Colonic mucosa (tissue), 4 donors: Measurements from ENCODE around the gene FMN1. TPM values are rescaled to one million over a fixed set of nuclear protein-coding genes. Genes with fewer than 3 reads are reported as not detected.

Experiments
- DNase-seq: peaks from one replicate; pipeline ENCODE4 v3.0.0-alpha.2; 2020
- H3K27ac ChIP-seq: fragments of 200-600 bp; one replicate; pipeline ENCODE4 v1.8.0; 2021
- H3K27me3 ChIP-seq: fragments of 200-600 bp; one replicate; pipeline ENCODE4 v1.8.0; 2021
- H3K36me3 ChIP-seq: fragments of 200-600 bp; one replicate; pipeline ENCODE4 v1.8.0; 2021
- H3K4me1 ChIP-seq: fragments of 200-600 bp; one replicate; pipeline ENCODE4 v1.8.0; 2021; ENCODE audit warnings: mild to moderate bottlenecking
- H3K4me3 ChIP-seq: fragments of 200-600 bp; one replicate; pipeline ENCODE4 v1.8.0; 2021
- H3K9ac ChIP-seq, 2 donors: one replicate each; pipeline ENCODE4 v1.7.0; 2013; ENCODE audit warnings: control low read depth in 2 of 2, low read depth in 2 of 2, low read length in 2 of 2
- H3K9me3 ChIP-seq: fragments of 200-600 bp; one replicate; pipeline ENCODE4 v1.8.0; 2021
- CTCF ChIP-seq: fragments of 200-600 bp; IDR thresholded peaks from one replicate; pipeline ENCODE4 v1.8.0; 2022; ENCODE audit warnings: antibody characterized with exemption, mild to moderate bottlenecking
- intact Hi-C: fragments of 100-400 bp; cut with DNase I; formaldehyde crosslinking; loops from one replicate; pipeline ENCODE4 v1.14.1; 2022
- total RNA-seq, 2 donors: library from RNA; stranded (reverse); fragmentation: NEBNext Ultra II Directional in 1 of 2; extraction: Animal tissue kit (Norgen Biotek cat#: 25700) in 1 of 2; gene quantifications; one replicate each; pipeline ENCODE4 v1.2.1, GENCODE V29; 2021
- donor health status: healthy.
- donor health status: DM: no; HTN: no; CAD: no.
- donor health status: DM: no; HTN: no; CAD: no.

FMN1 gene
- total RNA-seq, 2 donors from 2014 or later: 23.5 to 32.0 TPM

DNA sequence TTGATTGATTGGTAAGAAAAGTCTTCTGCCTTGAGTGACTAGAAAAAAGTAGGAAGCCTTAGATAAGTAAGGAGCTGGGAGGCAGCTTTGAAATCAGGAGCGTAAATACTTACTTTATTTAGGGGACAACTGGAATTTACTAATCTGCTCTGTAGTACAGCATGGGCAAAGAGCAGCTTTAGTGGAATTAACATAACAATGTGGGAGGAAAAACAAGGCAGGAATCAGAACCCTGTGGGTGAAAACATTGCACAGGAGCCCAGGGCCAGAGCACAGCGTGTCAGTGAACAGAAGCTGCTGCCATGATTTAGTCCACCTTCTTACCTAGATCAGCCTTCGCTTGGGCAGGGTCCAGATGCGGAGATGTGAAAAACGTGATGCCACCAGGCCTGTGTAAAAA, 14.6 kb downstream of the FMN1 start:
- Histone ChIP-seq H3K36me3 (no peaks in the 10 kb centered on the region), H3K4me1 (no peaks in the 10 kb centered on the region), H3K9ac (no peak overlapping the region), H3K27ac (no peak overlapping the region), H3K4me3 (no peak overlapping the region), H3K27me3 (no peaks in the 10 kb centered on the region), H3K9me3 (no peaks in the 10 kb centered on the region)
- TF ChIP-seq CTCF: no peak
- intact Hi-C loops: no loop called here
- no peak for DNase-seq

DNA sequence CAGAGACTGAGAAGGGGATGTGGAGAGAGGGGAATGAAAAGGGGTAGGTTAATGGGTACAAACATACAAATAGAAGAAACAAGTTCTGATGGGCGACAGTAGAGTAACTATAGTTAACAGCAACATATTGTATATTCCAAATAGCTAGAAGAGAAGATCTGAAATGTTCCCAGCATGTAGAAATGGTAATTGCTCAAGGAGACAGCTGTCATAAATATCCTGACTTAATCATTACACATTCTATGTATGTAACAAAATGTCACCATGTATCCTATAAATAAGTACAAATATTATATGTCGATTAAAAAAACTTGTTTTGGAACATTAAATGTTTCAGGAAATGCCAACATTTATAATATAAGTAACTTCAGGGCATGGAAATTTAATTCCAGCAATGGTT, 23.3 kb downstream of the FMN1 start:
- no peak for TF ChIP-seq CTCF
- no peaks in the 10 kb centered on the region for H3K4me1 ChIP-seq
- no peaks in the 10 kb centered on the region for H3K36me3 ChIP-seq
- H3K4me3 ChIP-seq: no peak overlapping the region
- DNase-seq: no peak
- intact Hi-C loops: no loop called here
- no peak overlapping the region for H3K9ac ChIP-seq
- H3K27ac ChIP-seq: no peak overlapping the region
- H3K9me3 ChIP-seq: no peaks in the 10 kb centered on the region
- H3K27me3 ChIP-seq: no peaks in the 10 kb centered on the region

DNA sequence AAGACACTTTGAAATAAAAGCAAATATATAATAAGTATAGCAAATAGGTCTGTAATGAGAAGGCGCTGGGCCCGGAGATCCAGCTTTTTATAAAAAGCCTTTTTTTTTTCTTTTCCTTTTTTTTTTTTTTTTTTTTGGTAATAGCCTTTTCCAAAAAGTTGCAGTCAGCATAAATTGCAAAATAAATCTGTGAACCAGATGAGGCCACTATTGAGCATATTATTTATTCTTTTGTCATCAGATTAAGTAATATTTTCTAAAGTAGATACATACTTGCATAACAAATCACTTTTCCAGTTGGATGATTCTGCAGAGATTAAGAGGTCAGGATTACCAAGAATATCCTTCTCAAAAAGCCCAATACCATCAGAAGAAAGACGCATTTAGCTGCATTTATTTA, 24.9 kb downstream of the FMN1 start:
- intact Hi-C loops: no loop called here
- Histone ChIP-seq H3K4me1 (no peaks in the 10 kb centered on the region), H3K27ac (no peak overlapping the region), H3K9me3 (no peaks in the 10 kb centered on the region), H3K9ac (no peak overlapping the region), H3K27me3 (no peaks in the 10 kb centered on the region), H3K4me3 (no peak overlapping the region), H3K36me3 (no peaks in the 10 kb centered on the region)
- no peak for DNase-seq
- no peak for TF ChIP-seq CTCF

GRCh38 chr15:33168444-33168843, 26.1 kb downstream of the FMN1 start:
- H3K36me3 ChIP-seq: no peaks in the 10 kb centered on the region
- H3K4me3 ChIP-seq: no peak overlapping the region
- intact Hi-C loops: no loop called here
- no peak for TF ChIP-seq CTCF
- no peaks in the 10 kb centered on the region for H3K9me3 ChIP-seq
- no peaks in the 10 kb centered on the region for H3K4me1 ChIP-seq
- DNase-seq: no peak
- no peaks in the 10 kb centered on the region for H3K27me3 ChIP-seq
- no peak overlapping the region for H3K27ac ChIP-seq
- H3K9ac ChIP-seq: no peak overlapping the region

GRCh38 chr15:33163816-33164215, 30.7 kb downstream of the FMN1 start:
- no peaks in the 10 kb centered on the region for H3K4me1 ChIP-seq
- no peak overlapping the region for H3K4me3 ChIP-seq
- no peak overlapping the region for H3K27ac ChIP-seq
- H3K9ac ChIP-seq: no peak overlapping the region
- TF ChIP-seq CTCF: no peak
- DNase-seq: no peak
- no peaks in the 10 kb centered on the region for H3K36me3 ChIP-seq
- intact Hi-C loops: no loop called here
- H3K9me3 ChIP-seq: no peaks in the 10 kb centered on the region
- no peaks in the 10 kb centered on the region for H3K27me3 ChIP-seq

GRCh38 chr15:33161209-33161608, 33.3 kb downstream of the FMN1 start:
- no peaks in the 10 kb centered on the region for H3K9me3 ChIP-seq
- no peaks in the 10 kb centered on the region for H3K27me3 ChIP-seq
- no peak overlapping the region for H3K9ac ChIP-seq
- no peaks in the 10 kb centered on the region for H3K36me3 ChIP-seq
- no peaks in the 10 kb centered on the region for H3K4me1 ChIP-seq
- no peak for TF ChIP-seq CTCF
- no peak overlapping the region for H3K4me3 ChIP-seq
- H3K27ac ChIP-seq: no peak overlapping the region
- intact Hi-C loops: no loop called here
- no peak for DNase-seq
